ENCODE results near the gene ZNF530. TPM values are rescaled to one million over a fixed set of nuclear protein-coding genes. Genes with fewer than 3 reads are reported as not detected.

The ZNF530 gene
- total RNA-seq, 3 donors from 2014 or later, result 2.9 to 6.9 (median 5.3) TPM

- H3K4me1 ChIP-seq, result peaks cover 0 to 3% of the 10 kb centered on the region in 2 donors
- peak; percentile 85 for DNase-seq (ENCODE audit: low spot score in 2 of 2)
- no peaks in the 10 kb centered on the region for H3K27me3 ChIP-seq
- H3K9me3 ChIP-seq, result peaks cover 38 to 52% of the 10 kb centered on the region in 2 donors
- no peak for TF ChIP-seq POLR2A (IDR thresholded peaks at IDR 0.05)
- peak in 1 of 3 donors; percentile 36 for TF ChIP-seq POLR2AphosphoS5 (IDR thresholded peaks at IDR 0.05)
- peak in 1 of 3 donors; percentile 7 for TF ChIP-seq CTCF (IDR thresholded peaks at IDR 0.05)
- peak within 1 kb of the TSS; percentile 55 to 72 (median 72) for H3K4me3 ChIP-seq
- peak within 1 kb of the TSS; percentile 4 to 41 for H3K27ac ChIP-seq
- H3K36me3 ChIP-seq, result no peaks in the 10 kb centered on the region
- intact Hi-C loops (cut with DNase I; ENCODE audit: low total_unique reads), result no loop called here
Observed at GRCh38 chr19:57583521-57584416, 15.9 kb upstream of the ZNF530 start, which contains the start of gene ZIK1. Gene ZIK1 (plus strand): TSS chr19:57584145. CDS start chr19:57584357, 212 bp downstream.

GRCh38 chr19:57587529-57587928 lies 12.2 kb upstream of the ZNF530 start:
- intact Hi-C loops (cut with DNase I; ENCODE audit: low total_unique reads), result no loop called here
- H3K36me3 ChIP-seq, result peaks cover 17% of the 10 kb centered on the region
- peaks cover 0 to 3% of the 10 kb centered on the region in 2 donors for H3K4me1 ChIP-seq
- peak overlapping the region in 1 of 3 donors; percentile 15 for H3K4me3 ChIP-seq
- peaks cover 76 to 84% of the 10 kb centered on the region in 2 donors for H3K9me3 ChIP-seq
- TF ChIP-seq POLR2AphosphoS5 (IDR thresholded peaks at IDR 0.05), result no peak
- TF ChIP-seq POLR2A (IDR thresholded peaks at IDR 0.05), result no peak
- no peak for TF ChIP-seq CTCF (IDR thresholded peaks at IDR 0.05)
- no peak overlapping the region for H3K27ac ChIP-seq
- no peak for DNase-seq (ENCODE audit: low spot score in 2 of 2)
- H3K27me3 ChIP-seq, result no peaks in the 10 kb centered on the region

- intact Hi-C loops (cut with DNase I; ENCODE audit: low total_unique reads), result no loop called here
- no peak for TF ChIP-seq POLR2A (IDR thresholded peaks at IDR 0.05)
- TF ChIP-seq POLR2AphosphoS5 (IDR thresholded peaks at IDR 0.05), result no peak
- no peak for TF ChIP-seq CTCF (IDR thresholded peaks at IDR 0.05)
- H3K27ac ChIP-seq, result peak overlapping the region; percentile 17 to 44
Observed at GRCh38 chr19:57599377-57599760, 316 bp upstream of the ZNF530 start.

GRCh38 chr19:57606931-57607330 lies 7.2 kb downstream of the ZNF530 start:
- intact Hi-C loops (cut with DNase I; ENCODE audit: low total_unique reads), result no loop called here
- TF ChIP-seq POLR2A (IDR thresholded peaks at IDR 0.05) (no peak), POLR2AphosphoS5 (IDR thresholded peaks at IDR 0.05) (no peak)
- Histone ChIP-seq H3K36me3 (peaks cover 12% of the 10 kb centered on the region), H3K9me3 (peaks cover 71% of the 10 kb centered on the region in 2 donors), H3K27me3 (no peaks in the 10 kb centered on the region), H3K4me3 (no peak overlapping the region), H3K4me1 (no peaks in the 10 kb centered on the region), H3K27ac (no peak overlapping the region)
- no peak for DNase-seq (ENCODE audit: low spot score in 2 of 2)

More at GRCh38 chr19:57599377-57599760, 316 bp upstream of the ZNF530 start:
- no peak for DNase-seq (ENCODE audit: low spot score in 2 of 2)
- H3K36me3 ChIP-seq, result no peaks in the 10 kb centered on the region
- H3K27me3 ChIP-seq, result no peaks in the 10 kb centered on the region
- peaks cover 29 to 36% of the 10 kb centered on the region in 2 donors for H3K9me3 ChIP-seq
- H3K4me3 ChIP-seq, result peak overlapping the region; percentile 67 to 93 (median 84)
- H3K4me1 ChIP-seq, result no peaks in the 10 kb centered on the region

GRCh38 chr19:57611113-57611512 lies 11.4 kb downstream of the ZNF530 start:
- intact Hi-C loops (cut with DNase I; ENCODE audit: low total_unique reads), result no loop called here
- no peak overlapping the region for H3K4me3 ChIP-seq
- H3K36me3 ChIP-seq, result peaks cover 4% of the 10 kb centered on the region
- peaks cover 43 to 45% of the 10 kb centered on the region in 2 donors for H3K9me3 ChIP-seq
- no peak overlapping the region for H3K27ac ChIP-seq
- no peaks in the 10 kb centered on the region for H3K4me1 ChIP-seq
- no peak for TF ChIP-seq POLR2AphosphoS5 (IDR thresholded peaks at IDR 0.05)
- TF ChIP-seq CTCF (IDR thresholded peaks at IDR 0.05), result no peak
- no peak for TF ChIP-seq POLR2A (IDR thresholded peaks at IDR 0.05)
- DNase-seq (ENCODE audit: low spot score in 2 of 2), result no peak
- no peaks in the 10 kb centered on the region for H3K27me3 ChIP-seq
